Lung (tissue), 12 donors: Measurements from ENCODE around the gene LPAR3. TPM values are rescaled to one million over a fixed set of nuclear protein-coding genes. Genes with fewer than 3 reads are reported as not detected.
A peak's percentile ranks its signal among the peaks of the same experiment; 100 is the strongest.

Experiments used
- ATAC-seq: fragments of 200-7000 bp; cut with Tn5 transposase; one replicate; pipeline ENCODE4 v1.9.1; 2020; ENCODE audit warnings: moderate number of reproducible peaks; ENCODE audit not compliant: insufficient read depth, low FRiP score
- DNase-seq, 3 donors: peaks; one replicate each; pipeline ENCODE4 v3.0.0-alpha.2; 2013 to 2017
- H3K27ac ChIP-seq, 2 donors: one replicate each; pipeline ENCODE4 v1.5.1; 2013; ENCODE audit warnings: mild to moderate bottlenecking in 2 of 2, moderate library complexity in 2 of 2, control low read depth in 1 of 2, inconsistent platforms in 1 of 2, low read depth in 1 of 2, low read length in 1 of 2
- H3K27me3 ChIP-seq, 3 donors: one replicate each; pipeline ENCODE4 v1.5.1; 2013; ENCODE audit warnings: low read length in 2 of 3; ENCODE audit not compliant: control insufficient read depth in 3 of 3, insufficient read depth in 3 of 3
- H3K36me3 ChIP-seq, 4 donors: one replicate each; pipeline ENCODE4 v1.5.1; 2013; ENCODE audit warnings: low read length in 4 of 4, mild to moderate bottlenecking in 1 of 4, moderate library complexity in 1 of 4; ENCODE audit not compliant: control insufficient read depth in 4 of 4, insufficient read depth in 4 of 4
- H3K4me1 ChIP-seq, 5 donors: one replicate each; pipeline ENCODE4 v1.5.1; 2013; ENCODE audit warnings: low read length in 5 of 5, mild to moderate bottlenecking in 2 of 5, moderate library complexity in 1 of 5; ENCODE audit not compliant: control insufficient read depth in 5 of 5, insufficient read depth in 5 of 5
- H3K4me3 ChIP-seq: one replicate; pipeline ENCODE4 v1.5.1; 2013; ENCODE audit warnings: mild to moderate bottlenecking, control low read depth, moderate library complexity
- H3K9ac ChIP-seq, 2 donors: one replicate each; pipeline ENCODE4 v1.5.1; 2013; ENCODE audit warnings: low read length in 2 of 2, control low read depth in 1 of 2; ENCODE audit not compliant: insufficient read depth in 1 of 2
- H3K9me3 ChIP-seq, 4 donors: one replicate each; pipeline ENCODE4 v1.5.1; 2013; ENCODE audit warnings: low read length in 3 of 4, mild to moderate bottlenecking in 1 of 4, moderate library complexity in 1 of 4; ENCODE audit not compliant: control insufficient read depth in 4 of 4, insufficient read depth in 3 of 4
- WGBS, 2 donors: extraction: QIAGEN DNeasy Blood & Tissue Kit; methylation state at CpG; one replicate each; pipeline ENCODE4 v1.1.7; 2013; 5-methylcytosine and 5-hydroxymethylcytosine counted together
- polyA plus RNA-seq, 2 donors: library from polyadenylated mRNA; stranded (reverse); fragments of 200-250 nt; gene quantifications; one replicate each; pipeline ENCODE4 v1.2.1, GENCODE V29; 2013
- total RNA-seq, 2 donors: library from RNA; depleted of rRNA in 1 of 2; stranded (reverse); fragments of >200 nt in 1 of 2; gene quantifications; one replicate each; pipeline ENCODE4 v1.2.1, GENCODE V29; 2014 to 2021
- TF ChIP-seq, protein P1 (sequence below): IDR thresholded peaks from 2 replicates; pipeline ENCODE4 v1.5.1; 2012; ENCODE audit warnings: mild to moderate bottlenecking; ENCODE audit errors: control extremely low read depth, extremely low read depth
- donor health status: control.
- donor health status: control.
- donor health status: Bipolar disorder and iron deficiency.
- donor health status: healthy.
- donor health status: DM: yes; HTN: yes; CAD: no.

Gene LPAR3
- total and polyA plus RNA-seq, 4 donors: 0.98 to 8.3 (median 5.3) TPM

DNA sequence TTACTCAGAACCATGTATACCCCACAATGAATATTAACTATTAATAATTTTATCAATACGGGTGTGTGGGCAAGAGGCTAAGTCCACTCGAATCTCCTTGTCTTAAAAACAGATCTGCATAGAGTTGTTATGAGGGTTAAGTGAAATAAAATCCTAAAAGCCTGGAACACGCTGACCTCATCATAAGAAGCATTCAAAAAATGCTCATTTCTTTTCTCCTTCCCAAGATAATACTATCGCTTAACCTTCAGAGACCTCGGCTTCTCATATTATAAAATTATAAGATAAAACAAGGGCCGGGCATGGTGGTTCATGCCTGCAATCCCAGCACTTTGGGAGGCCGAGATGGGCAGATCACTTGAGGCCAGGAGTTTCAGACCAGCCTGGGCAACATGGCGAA lies 35.1 kb downstream of the LPAR3 start:
- DNase-seq (no peak), ATAC-seq (no peak)
- Histone ChIP-seq H3K9me3 (peaks cover 0 to 2% (median 0%) of the 10 kb centered on the region in 4 donors), H3K36me3 (no peaks in the 10 kb centered on the region), H3K4me3 (no peak overlapping the region), H3K4me1 (peaks cover 0 to 10% (median 9%) of the 10 kb centered on the region in 5 donors), H3K27me3 (no peaks in the 10 kb centered on the region), H3K27ac (no peak overlapping the region), H3K9ac (no peak overlapping the region)
- TF ChIP-seq, protein P1, sequence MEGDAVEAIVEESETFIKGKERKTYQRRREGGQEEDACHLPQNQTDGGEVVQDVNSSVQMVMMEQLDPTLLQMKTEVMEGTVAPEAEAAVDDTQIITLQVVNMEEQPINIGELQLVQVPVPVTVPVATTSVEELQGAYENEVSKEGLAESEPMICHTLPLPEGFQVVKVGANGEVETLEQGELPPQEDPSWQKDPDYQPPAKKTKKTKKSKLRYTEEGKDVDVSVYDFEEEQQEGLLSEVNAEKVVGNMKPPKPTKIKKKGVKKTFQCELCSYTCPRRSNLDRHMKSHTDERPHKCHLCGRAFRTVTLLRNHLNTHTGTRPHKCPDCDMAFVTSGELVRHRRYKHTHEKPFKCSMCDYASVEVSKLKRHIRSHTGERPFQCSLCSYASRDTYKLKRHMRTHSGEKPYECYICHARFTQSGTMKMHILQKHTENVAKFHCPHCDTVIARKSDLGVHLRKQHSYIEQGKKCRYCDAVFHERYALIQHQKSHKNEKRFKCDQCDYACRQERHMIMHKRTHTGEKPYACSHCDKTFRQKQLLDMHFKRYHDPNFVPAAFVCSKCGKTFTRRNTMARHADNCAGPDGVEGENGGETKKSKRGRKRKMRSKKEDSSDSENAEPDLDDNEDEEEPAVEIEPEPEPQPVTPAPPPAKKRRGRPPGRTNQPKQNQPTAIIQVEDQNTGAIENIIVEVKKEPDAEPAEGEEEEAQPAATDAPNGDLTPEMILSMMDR: no peak
- WGBS, 2 donors: 90 to 92% methylated on average over 8 of the region's 8 CpGs

DNA sequence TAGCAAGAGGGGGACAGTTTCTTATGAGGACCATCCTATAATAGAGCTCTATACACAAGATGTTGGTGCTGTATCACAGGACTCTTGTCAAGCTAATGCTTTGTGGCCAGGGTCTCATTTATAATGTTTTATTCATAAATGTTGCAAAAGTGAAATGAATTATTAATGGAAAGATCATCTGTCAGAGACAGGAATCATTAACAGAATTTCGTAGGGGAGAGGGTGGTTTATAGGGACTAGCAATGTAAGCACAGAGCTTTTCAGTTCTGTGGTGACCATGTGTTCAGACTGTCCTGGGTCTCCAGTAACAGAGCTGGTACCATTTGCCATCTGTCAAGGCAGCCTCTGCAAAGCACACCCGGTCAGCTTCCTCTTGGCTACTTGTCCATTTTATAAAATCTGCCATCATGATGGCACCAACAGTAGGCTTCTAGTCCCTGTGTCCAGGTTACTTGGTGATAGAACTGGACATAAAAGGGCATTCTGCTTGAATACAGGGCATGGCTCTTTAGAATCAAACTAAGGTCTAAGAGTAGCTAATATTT lies 36.2 kb downstream of the LPAR3 start:
- WGBS, 2 donors: 77 to 88% methylated on average over 2 of the region's 2 CpGs
- H3K36me3 ChIP-seq: no peaks in the 10 kb centered on the region
- no peak overlapping the region for H3K9ac ChIP-seq
- ATAC-seq (no peak), DNase-seq (no peak)
- TF ChIP-seq, protein P1: no peak
- no peaks in the 10 kb centered on the region for H3K27me3 ChIP-seq
- H3K9me3 ChIP-seq: peaks cover 0 to 4% (median 0%) of the 10 kb centered on the region in 4 donors
- no peak overlapping the region for H3K4me3 ChIP-seq
- peaks cover 0 to 10% (median 9%) of the 10 kb centered on the region in 5 donors for H3K4me1 ChIP-seq
- H3K27ac ChIP-seq: no peak overlapping the region

DNA sequence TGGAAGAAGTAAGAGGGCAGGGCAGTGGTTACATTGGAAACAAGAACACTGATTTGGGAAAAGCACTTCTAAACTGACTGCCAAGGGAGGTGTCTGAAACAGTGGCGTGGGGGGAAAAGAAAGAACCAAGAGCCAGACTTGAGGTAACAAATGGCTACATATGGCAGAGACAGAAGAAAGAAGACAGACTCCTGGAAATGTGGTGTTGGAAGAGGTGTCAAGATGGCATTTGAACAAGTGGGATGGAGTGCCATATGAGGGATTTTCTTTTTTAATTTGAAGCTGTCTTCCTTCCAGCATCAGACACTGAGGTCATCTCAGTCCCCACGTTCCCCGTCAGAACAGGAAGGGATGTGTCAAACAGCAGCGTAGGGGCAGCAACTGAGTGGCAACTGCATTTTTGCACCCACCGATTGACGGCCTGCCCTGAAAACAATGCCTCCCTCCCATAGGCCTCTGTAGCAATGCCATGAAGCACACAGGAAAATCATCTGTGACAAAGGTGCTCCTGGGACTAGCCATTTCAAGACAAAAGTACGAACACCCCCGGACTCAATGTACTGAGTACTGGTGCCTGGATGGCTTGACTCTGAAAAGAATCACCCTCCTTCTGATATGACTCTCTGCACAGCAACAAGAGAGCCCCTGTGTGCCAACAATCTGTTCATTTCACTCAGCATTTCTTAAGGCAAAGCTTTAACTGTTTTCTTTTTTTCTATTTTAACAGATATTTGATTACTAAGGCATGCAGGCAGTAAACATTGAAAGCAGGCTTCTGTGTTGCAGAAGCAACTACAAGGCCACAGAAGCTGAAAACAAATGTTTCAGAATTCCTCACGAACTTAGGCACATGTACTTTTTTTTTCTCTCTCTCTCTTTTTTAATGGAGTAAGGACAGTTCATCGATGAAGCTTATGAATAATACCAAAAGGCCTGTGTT lies 37.0 kb downstream of the LPAR3 start:
- DNase-seq (peak in 2 of 3 donors; percentile 45 to 58), ATAC-seq (no peak)
- Histone ChIP-seq H3K36me3 (no peaks in the 10 kb centered on the region), H3K4me1 (peaks cover 0 to 10% (median 9%) of the 10 kb centered on the region in 5 donors), H3K4me3 (no peak overlapping the region), H3K27me3 (no peaks in the 10 kb centered on the region), H3K9ac (no peak overlapping the region), H3K27ac (no peak overlapping the region), H3K9me3 (peaks cover 0 to 4% (median 0%) of the 10 kb centered on the region in 4 donors)
- TF ChIP-seq, protein P1: no peak
- 69 to 73% methylated on average over 10 of the region's 10 CpGs for WGBS, 2 donors
